ENCODE measurements around the gene C3orf18.

- no peak for TF ChIP-seq GATA2 (IDR thresholded peaks at IDR 0.05; ENCODE audit: low read depth, low read length)
- no peak for TF ChIP-seq GATA3 (IDR thresholded peaks at IDR 0.05; ENCODE audit: low read depth, low read length)
Observed at GRCh38 chr3:50567011-50567385, 549 bp downstream of the C3orf18 start.
